Liver (tissue), 9 donors: ENCODE results near the gene TIAM2. TPM values are rescaled to one million over a fixed set of nuclear protein-coding genes. Genes with fewer than 3 reads are reported as not detected.

Source experiments
- DNase-seq: peaks from one replicate; pipeline ENCODE4 v3.0.0-alpha.2; 2017; ENCODE audit warnings: low spot score
- H3K27ac ChIP-seq, 2 donors: one replicate each; pipeline ENCODE4 v1.7.0; 2013; ENCODE audit warnings: inconsistent platforms in 2 of 2, low read length in 2 of 2, control low read depth in 1 of 2, low read depth in 1 of 2, mild to moderate bottlenecking in 1 of 2
- H3K27me3 ChIP-seq, 4 donors: one replicate each; pipeline versions ENCODE4 v1.6.1 to v1.7.0; 2013; ENCODE audit warnings: low read length in 3 of 4, inconsistent platforms in 1 of 4, mild to moderate bottlenecking in 1 of 4, moderate library complexity in 1 of 4; ENCODE audit not compliant: control insufficient read depth in 4 of 4, insufficient read depth in 4 of 4
- H3K36me3 ChIP-seq, 4 donors: one replicate each; pipeline versions ENCODE4 v1.6.1 to v1.7.0; 2013; ENCODE audit warnings: low read length in 3 of 4, mild to moderate bottlenecking in 3 of 4, low read depth in 1 of 4, moderate library complexity in 1 of 4; ENCODE audit not compliant: control insufficient read depth in 4 of 4, insufficient read depth in 3 of 4
- H3K4me1 ChIP-seq, 4 donors: one replicate each; pipeline versions ENCODE4 v1.6.1 to v1.7.0; 2013; ENCODE audit warnings: low read length in 3 of 4, mild to moderate bottlenecking in 3 of 4, moderate library complexity in 1 of 4; ENCODE audit not compliant: control insufficient read depth in 4 of 4, insufficient read depth in 4 of 4
- H3K4me3 ChIP-seq, 3 donors: one replicate each; pipeline versions ENCODE4 v1.6.1 to v1.7.0; 2013; ENCODE audit warnings: low read length in 3 of 3, control low read depth in 1 of 3, low read depth in 1 of 3, mild to moderate bottlenecking in 1 of 3
- H3K9ac ChIP-seq, 2 donors: one replicate each; pipeline ENCODE4 v1.7.0; 2013; ENCODE audit warnings: low read length in 2 of 2, mild to moderate bottlenecking in 2 of 2, moderate library complexity in 2 of 2, control low read depth in 1 of 2, low read depth in 1 of 2
- H3K9me3 ChIP-seq, 4 donors: one replicate each; pipeline versions ENCODE4 v1.6.1 to v1.7.0; 2013; ENCODE audit warnings: low read length in 3 of 4; ENCODE audit not compliant: control insufficient read depth in 4 of 4
- ATF3 ChIP-seq: IDR thresholded peaks from 2 replicates; pipeline ENCODE4 v1.6.1; 2016; ENCODE audit warnings: antibody characterized with exemption
- CTCF ChIP-seq: fragments of 150-350 bp; IDR thresholded peaks from 2 replicates; pipeline ENCODE4 v1.5.1; 2017; ENCODE audit warnings: improper control_type of control experiment, low read depth, low read length; ENCODE audit not compliant: missing input control
- EGR1 ChIP-seq, 2 donors: IDR thresholded peaks; 2 replicates each; pipeline ENCODE4 v1.6.1; 2016 to 2018; ENCODE audit warnings: antibody characterized with exemption in 2 of 2, low read depth in 2 of 2
- FOXA1 ChIP-seq: IDR thresholded peaks from 2 replicates; pipeline ENCODE4 v1.6.1; 2016; ENCODE audit warnings: antibody characterized with exemption
- FOXA2 ChIP-seq: IDR thresholded peaks from 2 replicates; pipeline ENCODE4 v1.6.1; 2016; ENCODE audit warnings: antibody characterized with exemption
- GABPA ChIP-seq, 2 donors: IDR thresholded peaks in 1 of 2; conservative IDR thresholded peaks in 1 of 2; 2 replicates each; pipeline ENCODE4 v1.6.1; 2016; ENCODE audit warnings: antibody characterized with exemption in 2 of 2, mild to moderate bottlenecking in 1 of 2, moderate library complexity in 1 of 2
- HNF4A ChIP-seq, 2 donors: conservative IDR thresholded peaks; 2 replicates each; pipeline ENCODE4 v1.6.1; 2016; ENCODE audit warnings: antibody characterized with exemption in 2 of 2, mild to moderate bottlenecking in 2 of 2
- HNF4G ChIP-seq: IDR thresholded peaks from 2 replicates; pipeline ENCODE4 v1.6.1; 2016; ENCODE audit warnings: antibody characterized with exemption
- JUND ChIP-seq, 2 donors: IDR thresholded peaks; 2 replicates each; pipeline ENCODE4 v1.6.1; 2016; ENCODE audit warnings: antibody characterized with exemption in 2 of 2
- NR2F2 ChIP-seq: IDR thresholded peaks from 2 replicates; pipeline ENCODE4 v1.6.1; 2016; ENCODE audit warnings: antibody characterized with exemption
- RAD21 ChIP-seq, 2 donors: IDR thresholded peaks; 2 replicates each; pipeline ENCODE4 v1.6.1; 2016; ENCODE audit warnings: antibody characterized with exemption in 2 of 2, mild to moderate bottlenecking in 2 of 2
- REST ChIP-seq: IDR thresholded peaks from 2 replicates; pipeline ENCODE4 v1.6.1; 2016; ENCODE audit warnings: antibody characterized with exemption, mild to moderate bottlenecking
- RXRA ChIP-seq, 2 donors: IDR thresholded peaks; 2 replicates each; pipeline ENCODE4 v1.6.1; 2017 to 2018; ENCODE audit warnings: antibody characterized with exemption in 2 of 2, mild to moderate bottlenecking in 1 of 2
- SP1 ChIP-seq: IDR thresholded peaks from 2 replicates; pipeline ENCODE4 v1.6.1; 2018; ENCODE audit warnings: antibody characterized with exemption, mild to moderate bottlenecking
- TAF1 ChIP-seq: conservative IDR thresholded peaks from 2 replicates; pipeline ENCODE4 v1.6.1; 2016; ENCODE audit warnings: antibody characterized with exemption, mild to moderate bottlenecking
- YY1 ChIP-seq: IDR thresholded peaks from 2 replicates; pipeline ENCODE4 v1.6.1; 2016; ENCODE audit warnings: antibody characterized with exemption, mild to moderate bottlenecking
- WGBS: extraction: QIAGEN DNeasy Blood & Tissue Kit; methylation state at CpG from one replicate; pipeline ENCODE4 v1.1.7; 2013; 5-methylcytosine and 5-hydroxymethylcytosine counted together
- polyA plus RNA-seq, 2 donors: library from polyadenylated mRNA; stranded (reverse) in 1 of 2; unstranded in 1 of 2; fragments of 200-250 nt in 1 of 2; fragments of >200 nt in 1 of 2; fragmentation: Nextera tagmentation in 1 of 2; extraction: Ambion mirVana in 1 of 2; gene quantifications; one replicate each; pipeline versions ENCODE4 v1.2.1 to v1.2.3, GENCODE V29; 2013 to 2015
- total RNA-seq, 2 donors: library from RNA; depleted of rRNA; stranded (reverse); fragments of >200 nt; gene quantifications; one replicate each; pipeline ENCODE4 v1.2.3, GENCODE V29; 2014
- TF ChIP-seq, protein P1 (sequence below): IDR thresholded peaks from 2 replicates; pipeline ENCODE4 v1.6.1; 2016; ENCODE audit warnings: antibody characterized with exemption
- TF ChIP-seq, protein P2 (sequence below): IDR thresholded peaks from 2 replicates; pipeline ENCODE4 v1.6.1; 2016; ENCODE audit warnings: antibody characterized with exemption
- donor health status: healthy.
- donor health status: healthy.
- donor health status: healthy.
- donor health status: healthy.
- donor health status: healthy.

The TIAM2 gene
- total and polyA plus RNA-seq, 4 donors, result 0.62 to 3.7 (median 2.4) TPM

DNA sequence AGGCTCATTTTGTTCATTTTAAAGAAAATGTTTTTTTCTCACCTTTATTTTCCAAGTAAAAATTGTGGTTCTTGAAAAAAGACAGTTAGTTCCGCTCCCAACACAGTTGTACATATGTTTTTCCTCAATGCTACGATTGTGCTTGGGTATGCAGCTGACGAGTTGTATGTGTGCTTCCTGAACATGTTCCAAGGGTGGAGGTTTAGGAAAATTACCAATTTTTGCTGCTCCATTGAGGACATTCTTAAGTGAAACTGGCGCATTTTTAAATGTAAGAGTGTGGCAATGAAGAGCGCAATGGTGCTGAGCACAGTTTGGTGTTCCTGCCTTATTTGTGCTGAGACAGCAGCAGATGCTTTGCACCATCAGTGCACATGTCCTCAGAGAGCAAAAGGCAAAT, 198.4 kb downstream of the TIAM2 start:
- H3K9me3 ChIP-seq, result no peaks in the 10 kb centered on the region
- H3K4me1 ChIP-seq, result peaks cover 0 to 8% (median 5%) of the 10 kb centered on the region in 4 donors
- 95% methylated on average over 5 of the region's 5 CpGs for WGBS
- DNase-seq, result no peak
- TF ChIP-seq NR2F2 (no peak), JUND (IDR thresholded peaks at IDR 0.05) (no peak), EGR1 (IDR thresholded peaks at IDR 0.05; ENCODE audit: low read depth in 2 of 2) (no peak), YY1 (no peak), GABPA (IDR thresholded peaks at IDR 0.05 in 1 of 2, conservative IDR thresholded peaks at IDR 0.05 in 1 of 2) (no peak), FOXA2 (no peak), RAD21 (IDR thresholded peaks at IDR 0.05) (no peak), CTCF (no peak), HNF4A (conservative IDR thresholded peaks at IDR 0.05) (no peak), HNF4G (no peak), REST (no peak), RXRA (IDR thresholded peaks at IDR 0.05) (no peak), FOXA1 (no peak), SP1 (no peak), ATF3 (no peak), TAF1 (no peak)
- TF ChIP-seq, protein P1, sequence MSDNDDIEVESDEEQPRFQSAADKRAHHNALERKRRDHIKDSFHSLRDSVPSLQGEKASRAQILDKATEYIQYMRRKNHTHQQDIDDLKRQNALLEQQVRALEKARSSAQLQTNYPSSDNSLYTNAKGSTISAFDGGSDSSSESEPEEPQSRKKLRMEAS, result no peak
- TF ChIP-seq, protein P2, sequence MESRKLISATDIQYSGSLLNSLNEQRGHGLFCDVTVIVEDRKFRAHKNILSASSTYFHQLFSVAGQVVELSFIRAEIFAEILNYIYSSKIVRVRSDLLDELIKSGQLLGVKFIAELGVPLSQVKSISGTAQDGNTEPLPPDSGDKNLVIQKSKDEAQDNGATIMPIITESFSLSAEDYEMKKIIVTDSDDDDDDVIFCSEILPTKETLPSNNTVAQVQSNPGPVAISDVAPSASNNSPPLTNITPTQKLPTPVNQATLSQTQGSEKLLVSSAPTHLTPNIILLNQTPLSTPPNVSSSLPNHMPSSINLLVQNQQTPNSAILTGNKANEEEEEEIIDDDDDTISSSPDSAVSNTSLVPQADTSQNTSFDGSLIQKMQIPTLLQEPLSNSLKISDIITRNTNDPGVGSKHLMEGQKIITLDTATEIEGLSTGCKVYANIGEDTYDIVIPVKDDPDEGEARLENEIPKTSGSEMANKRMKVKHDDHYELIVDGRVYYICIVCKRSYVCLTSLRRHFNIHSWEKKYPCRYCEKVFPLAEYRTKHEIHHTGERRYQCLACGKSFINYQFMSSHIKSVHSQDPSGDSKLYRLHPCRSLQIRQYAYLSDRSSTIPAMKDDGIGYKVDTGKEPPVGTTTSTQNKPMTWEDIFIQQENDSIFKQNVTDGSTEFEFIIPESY, result no peak
- H3K27me3 ChIP-seq, result no peaks in the 10 kb centered on the region
- H3K36me3 ChIP-seq, result no peaks in the 10 kb centered on the region
- no peak overlapping the region for H3K4me3 ChIP-seq
- no peak overlapping the region for H3K9ac ChIP-seq
- no peak overlapping the region for H3K27ac ChIP-seq
